GM21737 (cell line): ENCODE measurements around the gene PMFBP1.
A peak's percentile ranks its signal among the peaks of the same experiment; 100 is the strongest.
"Not testable (repeated sequence)": the region's sequence is repeated elsewhere in the genome, so short reads cannot be mapped to it uniquely, and the experiment has no call there.

Experiments
- ATAC-seq: cut with Tn5 transposase; IDR thresholded peaks from one replicate; pipeline ENCODE4 v1.9.1; 2021; ENCODE audit warnings: mild to moderate bottlenecking, moderate library complexity; ENCODE audit not compliant: unreplicated experiment

The PMFBP1 gene

DNA sequence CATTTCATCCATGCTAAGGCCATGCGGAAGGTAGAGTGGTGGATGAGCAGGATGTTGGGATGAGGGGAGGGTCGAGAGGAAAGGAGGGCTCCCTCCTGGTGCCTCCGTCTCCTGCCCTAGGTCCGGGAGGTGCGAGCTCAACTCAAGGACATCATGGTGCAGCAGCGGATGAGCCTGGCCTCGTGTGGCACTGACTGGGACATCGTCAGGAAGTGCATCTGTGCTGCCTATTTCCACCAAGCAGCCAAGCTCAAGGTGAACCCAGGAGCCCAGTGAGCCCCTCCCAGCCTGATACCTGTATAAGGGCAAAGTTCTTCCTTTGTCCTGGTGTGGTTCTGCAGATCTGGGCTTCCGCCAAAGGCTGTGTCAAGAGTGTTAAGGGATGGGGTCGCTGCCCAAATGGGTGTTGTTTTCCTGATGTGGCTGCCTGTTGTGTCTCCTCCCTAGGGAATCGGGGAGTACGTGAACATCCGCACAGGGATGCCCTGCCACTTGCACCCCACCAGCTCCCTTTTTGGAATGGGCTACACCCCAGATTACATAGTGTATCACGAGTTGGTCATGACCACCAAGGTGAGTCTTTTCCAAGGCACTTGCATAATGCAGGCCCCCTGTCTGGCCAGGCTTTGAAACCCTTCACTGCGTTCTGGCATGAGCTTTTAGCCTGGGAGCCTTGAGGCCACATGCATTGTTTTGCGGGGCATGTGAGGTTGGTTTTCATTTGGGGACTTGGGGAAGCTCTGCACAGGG is 63.4 kb downstream of the PMFBP1 start:
- ATAC-seq = no peak

DNA sequence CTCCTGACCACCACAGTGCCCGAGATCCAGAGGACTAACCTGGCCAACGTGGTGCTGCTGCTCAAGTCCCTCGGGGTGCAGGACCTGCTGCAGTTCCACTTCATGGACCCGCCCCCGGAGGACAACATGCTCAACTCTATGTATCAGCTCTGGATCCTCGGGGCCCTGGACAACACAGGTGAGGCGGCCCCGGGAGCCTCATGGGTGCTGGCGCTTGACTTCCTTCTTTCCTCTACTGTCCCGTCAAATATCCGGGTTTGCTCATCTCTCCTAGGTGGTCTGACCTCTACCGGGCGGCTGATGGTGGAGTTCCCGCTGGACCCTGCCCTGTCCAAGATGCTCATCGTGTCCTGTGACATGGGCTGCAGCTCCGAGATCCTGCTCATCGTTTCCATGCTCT is 64.6 kb downstream of the PMFBP1 start:
- ATAC-seq = no peak

- ATAC-seq = no peak
Observed at GRCh38 chr16:72105978-72106377, 66.0 kb downstream of the PMFBP1 start.

- ATAC-seq = no peak
Observed at GRCh38 chr16:72104905-72105304, 67.0 kb downstream of the PMFBP1 start.

- ATAC-seq = no peak
Observed at GRCh38 chr16:72101195-72101594, 70.8 kb downstream of the PMFBP1 start.

DNA sequence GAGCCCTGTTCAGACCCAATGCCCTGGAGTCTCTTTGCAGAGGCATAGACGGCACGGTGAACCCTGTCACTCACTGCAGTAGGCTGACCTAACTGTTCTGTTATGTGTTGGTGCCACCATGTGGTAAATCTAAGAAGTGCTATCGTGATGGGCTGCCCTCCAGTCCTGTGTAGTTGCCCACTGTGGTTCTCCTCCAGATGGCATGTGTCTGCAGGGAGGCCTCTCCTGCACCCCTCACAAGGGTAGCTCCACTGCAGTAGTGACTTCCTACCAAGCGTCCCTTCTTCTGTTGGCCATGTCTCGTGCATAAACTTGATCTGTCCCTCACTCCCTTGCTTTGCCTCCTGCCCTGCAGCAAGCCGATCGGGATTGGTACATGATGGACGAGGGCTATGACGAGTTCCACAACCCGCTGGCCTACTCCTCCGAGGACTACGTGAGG is 72.6 kb downstream of the PMFBP1 start:
- ATAC-seq = no peak

GRCh38 chr16:72098936-72099335 is 73.0 kb downstream of the PMFBP1 start:
- ATAC-seq = no peak

DNA sequence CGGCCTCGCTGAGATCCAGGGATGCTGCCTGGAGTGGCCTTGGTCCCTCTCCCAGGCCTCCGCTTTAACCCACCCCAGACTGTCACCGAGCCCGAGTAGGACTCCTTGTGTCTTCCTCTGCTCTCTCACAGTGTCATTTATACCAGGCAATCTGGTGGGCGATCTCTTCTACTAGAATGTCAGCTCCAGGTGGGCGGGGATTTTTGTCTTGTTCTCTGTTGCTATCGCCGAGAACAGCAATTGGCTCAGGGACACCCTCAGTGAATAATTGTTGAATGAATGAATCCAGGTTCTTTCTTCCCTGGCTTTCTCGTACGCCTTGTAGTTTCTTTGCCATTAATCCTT is 77.7 kb downstream of the PMFBP1 start:
- ATAC-seq = no peak

DNA sequence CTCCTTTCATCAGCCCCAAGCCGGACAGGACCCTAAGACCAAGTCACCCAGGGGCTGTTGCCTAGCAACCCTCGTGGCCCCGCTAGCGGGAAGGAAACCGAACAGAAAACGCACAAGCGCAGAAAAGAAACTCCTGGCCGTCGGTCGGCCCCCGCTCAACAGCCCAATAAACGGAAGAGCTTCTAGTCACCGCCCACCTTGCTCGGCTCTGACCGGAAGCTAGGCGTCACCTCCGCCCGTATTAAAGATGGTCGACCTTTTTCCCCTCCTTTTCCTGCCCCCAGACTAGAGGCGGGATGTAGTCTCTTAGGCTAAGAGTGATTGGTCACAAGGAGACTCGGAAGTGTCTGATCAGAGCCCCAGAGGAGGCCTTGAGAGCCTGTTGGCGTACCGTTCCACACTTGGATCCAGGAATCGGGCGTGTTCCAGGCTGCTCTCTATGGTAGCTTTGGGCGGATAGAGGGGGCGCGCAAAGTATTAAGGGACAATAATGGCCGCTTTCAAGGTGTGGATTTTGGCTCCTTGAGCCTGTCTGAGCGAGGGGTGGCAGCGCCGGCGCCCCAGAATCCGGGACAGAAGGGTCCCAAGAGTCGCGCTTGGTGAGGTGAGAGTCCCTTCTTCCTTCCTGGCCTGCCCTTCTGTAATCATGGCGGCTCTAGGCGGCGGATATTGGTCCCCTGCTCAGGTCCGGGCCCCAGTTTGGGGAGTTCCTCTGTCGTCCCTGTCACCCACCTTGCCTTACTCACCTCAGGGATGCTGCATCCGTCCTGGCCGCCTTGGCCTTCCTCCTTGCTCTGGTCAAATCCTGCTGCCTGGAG is 78.3 kb downstream of the PMFBP1 start, which contains the start of the genes DHX38 and TXNL4B:
Gene DHX38, plus strand, starts transcription at position 400 of the 818 bp plus-strand sequence. CDS start 2,311 bp downstream, outside the sequence.
Gene TXNL4B, minus strand, starts transcription at position 173 of the 818 bp plus-strand sequence. CDS start 2,871 bp downstream, outside the sequence.
- peak; percentile 97 for ATAC-seq

DNA sequence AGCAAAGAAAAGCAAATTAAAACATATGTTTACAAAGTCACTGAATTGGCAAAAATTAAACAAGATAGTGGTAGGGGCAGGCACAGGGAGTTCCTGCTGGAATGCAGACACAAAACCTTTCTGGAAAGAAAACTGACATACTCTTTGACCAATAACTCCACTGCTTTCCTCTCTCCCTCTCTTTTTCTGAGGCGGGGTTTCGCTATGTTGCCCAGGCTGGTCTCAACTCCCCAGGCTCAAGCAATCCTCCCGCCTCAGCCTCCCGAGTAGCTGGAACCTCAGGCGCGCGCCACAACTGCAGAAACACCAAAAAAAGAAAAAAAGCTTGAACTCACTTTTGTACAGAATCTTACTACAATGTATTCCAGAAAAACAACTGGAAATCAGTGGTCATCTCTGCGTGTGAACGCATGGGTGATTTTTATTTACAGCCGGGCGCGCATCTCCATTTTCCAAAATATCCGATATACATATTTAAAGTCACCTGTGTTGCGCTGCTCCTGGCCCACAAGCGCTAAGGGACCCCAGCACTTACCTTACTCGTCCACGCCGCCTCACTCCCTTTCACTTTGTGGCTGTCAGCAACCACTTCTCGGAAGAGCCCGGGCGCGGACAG is 79.0 kb downstream of the PMFBP1 start:
- no peak for ATAC-seq

DNA sequence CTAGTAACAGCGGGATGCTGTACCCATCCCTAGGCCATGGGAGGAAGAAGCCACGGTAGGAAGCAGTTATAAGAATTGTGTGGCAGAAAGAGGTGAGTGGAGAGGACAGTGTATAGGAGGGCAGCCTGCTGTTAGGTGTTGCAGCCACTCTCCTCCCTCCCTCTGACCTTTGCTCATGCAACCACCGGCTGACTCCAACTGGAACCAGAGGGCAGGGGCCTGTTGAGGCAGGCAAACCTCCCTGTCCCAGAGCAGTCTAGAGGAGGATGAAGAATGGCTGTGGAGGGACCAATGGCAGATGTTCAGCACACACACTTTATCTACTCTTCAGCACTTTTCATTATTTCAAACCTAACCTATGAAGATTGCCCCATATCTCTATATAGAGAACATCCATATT is 80.7 kb downstream of the PMFBP1 start:
- no peak for ATAC-seq

GRCh38 chr16:72085002-72085401 is 87.0 kb downstream of the PMFBP1 start:
- no peak for ATAC-seq

DNA sequence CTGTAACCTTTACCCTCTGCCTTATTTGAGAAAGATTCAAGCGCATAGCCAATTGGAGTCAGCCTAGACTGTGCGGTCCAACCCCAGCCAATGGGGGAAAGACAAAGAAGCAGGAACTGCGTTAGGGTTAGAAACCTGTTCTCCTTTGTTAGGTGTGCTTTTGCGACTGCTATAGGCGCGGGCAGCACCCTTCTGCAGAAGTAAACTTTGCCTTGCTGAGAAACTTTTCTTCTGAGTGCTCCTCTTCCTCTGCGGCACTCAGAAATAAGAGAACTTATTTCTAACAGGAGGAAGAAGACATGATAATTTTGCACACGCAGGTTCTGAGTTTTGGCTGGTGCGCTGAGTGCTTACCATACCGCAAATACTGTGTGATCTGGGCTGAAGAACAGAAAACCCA is 87.5 kb downstream of the PMFBP1 start:
- ATAC-seq = no peak

DNA sequence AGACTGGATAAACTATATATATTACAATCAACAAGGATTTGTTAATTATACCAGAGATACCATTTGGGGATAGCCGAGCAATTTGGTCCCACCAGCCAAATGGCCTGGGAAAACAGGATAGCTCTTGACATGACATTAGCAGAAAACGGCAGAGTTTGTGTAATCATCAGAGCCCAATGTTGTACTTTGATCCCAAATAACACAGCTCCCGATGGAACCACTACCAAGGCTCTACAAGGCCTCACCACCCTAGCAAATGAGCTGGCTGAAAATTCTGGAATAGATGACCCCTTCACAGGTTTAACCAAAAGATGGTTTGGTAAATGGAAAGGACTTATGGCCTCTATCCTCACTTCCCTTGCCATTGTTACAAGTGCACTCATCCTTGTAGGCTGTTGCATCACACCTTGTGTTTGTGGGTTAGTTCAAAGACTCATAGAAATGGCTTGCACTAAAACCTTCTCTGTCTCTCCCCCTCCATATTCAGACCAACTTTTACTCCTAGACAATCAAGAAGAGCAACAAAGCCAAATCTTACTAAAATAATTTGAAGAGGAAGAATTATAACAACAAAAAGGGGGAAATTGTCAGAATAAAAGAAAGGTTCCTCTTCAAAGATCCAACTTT is 88.1 kb downstream of the PMFBP1 start:
- no peak for ATAC-seq

- ATAC-seq = not testable (repeated sequence)
Observed at GRCh38 chr16:72076991-72077706, 94.8 kb downstream of the PMFBP1 start.

DNA sequence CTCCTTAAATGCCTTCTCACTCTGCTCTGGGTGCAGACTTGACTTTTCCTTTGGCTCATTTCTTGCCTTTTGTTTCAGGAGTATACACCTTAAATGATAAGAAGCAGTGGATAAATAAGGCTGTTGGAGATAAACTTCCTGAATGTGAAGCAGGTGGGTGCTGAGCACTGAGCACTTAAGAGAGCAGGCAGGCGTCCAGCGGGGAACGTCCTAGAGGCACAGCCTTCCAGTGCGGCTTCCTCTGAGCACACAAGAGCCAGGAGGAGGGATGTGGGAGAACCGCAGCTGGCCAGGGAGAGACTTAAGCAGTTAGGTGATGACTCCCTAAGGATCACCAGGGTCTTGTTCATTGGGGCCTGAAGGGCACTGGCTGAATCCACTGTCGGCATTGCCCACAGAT is 96.9 kb downstream of the PMFBP1 start:
- not testable (repeated sequence) for ATAC-seq

DNA sequence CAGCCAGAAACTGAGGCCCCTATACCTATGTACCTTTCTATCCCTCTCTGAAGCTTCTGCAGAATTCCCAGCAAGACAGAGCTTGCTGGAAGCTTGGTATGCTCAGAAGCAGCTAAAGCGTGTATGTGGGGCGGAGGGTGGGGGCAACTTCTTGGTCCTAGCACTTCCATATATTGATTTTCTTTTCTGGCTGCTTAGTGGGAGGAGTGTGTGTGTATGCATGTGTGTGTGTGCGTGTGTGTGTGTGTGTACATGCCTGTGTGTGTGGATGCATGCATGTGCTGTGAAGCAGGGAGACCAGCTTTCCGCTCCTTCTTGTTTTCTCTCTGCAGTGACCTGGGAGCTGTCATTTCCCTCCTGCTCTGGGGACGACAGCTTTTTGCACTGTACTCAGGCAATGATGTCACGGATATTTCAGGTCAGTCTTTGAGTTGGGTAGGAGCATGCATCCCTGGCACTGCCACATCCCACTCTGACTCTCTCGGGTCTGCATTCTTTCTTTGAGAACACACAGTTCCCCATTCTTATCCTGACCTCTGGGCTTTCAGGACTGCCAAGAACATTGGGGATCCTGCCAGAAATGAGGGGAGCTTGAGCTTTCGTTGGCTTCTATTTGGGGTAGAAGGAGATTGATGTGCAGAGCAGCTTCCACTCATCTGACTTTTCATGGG is 98.3 kb downstream of the PMFBP1 start:
- ATAC-seq = no peak

GRCh38 chr16:72072514-72073342 is 99.2 kb downstream of the PMFBP1 start:
- ATAC-seq = no peak
